Smooth muscle cell (in vitro differentiated cells): ENCODE data around the gene SCN4A. TPM values are rescaled to one million over a fixed set of nuclear protein-coding genes. Genes with fewer than 3 reads are reported as not detected.

Source experiments
- DNase-seq: peaks from one replicate; lab custom pipeline; 2025; ENCODE audit not compliant: unreplicated experiment; lab: John Stamatoyannopoulos, UW
- H2AFZ ChIP-seq: fragments of 200-600 bp; sonication (generic); 2 replicates; pipeline ENCODE4 v1.6.0; 2016; ENCODE audit warnings: antibody characterized with exemption, low read depth, mild to moderate bottlenecking
- H3F3A ChIP-seq: fragments of 200-600 bp; sonication (generic); 2 replicates; pipeline ENCODE4 v1.6.0; 2017; ENCODE audit warnings: antibody characterized with exemption, low read depth
- H3K27ac ChIP-seq: fragments of 200-600 bp; sonication (generic); 2 replicates; pipeline ENCODE4 v1.5.1; 2016; ENCODE audit warnings: low read depth, mild to moderate bottlenecking
- H3K27me3 ChIP-seq: fragments of 200-600 bp; sonication (generic); 2 replicates; pipeline ENCODE4 v1.6.1; 2016; ENCODE audit warnings: low read depth, mild to moderate bottlenecking
- H3K36me3 ChIP-seq: fragments of 200-600 bp; sonication (generic); 2 replicates; pipeline ENCODE4 v1.5.1; 2016; ENCODE audit warnings: low read depth
- H3K4me1 ChIP-seq: fragments of 200-600 bp; sonication (generic); 2 replicates; pipeline ENCODE4 v1.5.1; 2016; ENCODE audit warnings: low read depth
- H3K4me2 ChIP-seq: fragments of 200-600 bp; sonication (generic); 2 replicates; pipeline ENCODE4 v1.6.0; 2016; ENCODE audit warnings: mild to moderate bottlenecking
- H3K4me3 ChIP-seq: fragments of 200-600 bp; sonication (generic); 2 replicates; pipeline ENCODE4 v1.5.1; 2016; ENCODE audit warnings: mild to moderate bottlenecking
- H3K79me2 ChIP-seq: fragments of 200-600 bp; sonication (generic); 2 replicates; pipeline ENCODE4 v1.6.0; 2016; ENCODE audit warnings: low read depth, mild to moderate bottlenecking
- H3K9ac ChIP-seq: fragments of 200-600 bp; sonication (generic); 2 replicates; pipeline ENCODE4 v1.6.0; 2016; ENCODE audit warnings: low read depth
- H3K9me3 ChIP-seq: fragments of 200-600 bp; sonication (generic); replicated peaks from 2 replicates; pipeline ENCODE4 v1.5.1; 2016; ENCODE audit warnings: low read depth
- H4K20me1 ChIP-seq: fragments of 200-600 bp; sonication (generic); 2 replicates; pipeline ENCODE4 v1.6.0; 2016; ENCODE audit warnings: low read depth
- WGBS: methylation state at CpG from one replicate; pipeline ENCODE4 v1.1.7; 2016; ENCODE audit warnings: low lambda C conversion rate; 5-methylcytosine and 5-hydroxymethylcytosine counted together
- polyA plus RNA-seq: library from polyadenylated mRNA; unstranded; fragments of >200 nt; fragmentation: Nextera tagmentation; extraction: Ambion mirVana; gene quantifications from 2 replicates; pipeline ENCODE4 v1.2.1, GENCODE V29; 2016
- total RNA-seq: library from RNA; depleted of rRNA; stranded (reverse); fragments of >200 nt; gene quantifications from 2 replicates; pipeline ENCODE4 v1.2.3, GENCODE V29; 2014
- TF ChIP-seq, protein P1 (sequence below): fragments of 200-600 bp; sonication (generic); IDR thresholded peaks from 2 replicates; pipeline ENCODE4 v1.5.1; 2017; ENCODE audit warnings: borderline replicate concordance, mild to moderate bottlenecking, antibody characterized with exemption; ENCODE audit not compliant: insufficient read depth, poor library complexity, severe bottlenecking

Gene SCN4A
- total and polyA plus RNA-seq, 2 experiments from 2014 or later = under 0.01 TPM; not detected in 1

DNA sequence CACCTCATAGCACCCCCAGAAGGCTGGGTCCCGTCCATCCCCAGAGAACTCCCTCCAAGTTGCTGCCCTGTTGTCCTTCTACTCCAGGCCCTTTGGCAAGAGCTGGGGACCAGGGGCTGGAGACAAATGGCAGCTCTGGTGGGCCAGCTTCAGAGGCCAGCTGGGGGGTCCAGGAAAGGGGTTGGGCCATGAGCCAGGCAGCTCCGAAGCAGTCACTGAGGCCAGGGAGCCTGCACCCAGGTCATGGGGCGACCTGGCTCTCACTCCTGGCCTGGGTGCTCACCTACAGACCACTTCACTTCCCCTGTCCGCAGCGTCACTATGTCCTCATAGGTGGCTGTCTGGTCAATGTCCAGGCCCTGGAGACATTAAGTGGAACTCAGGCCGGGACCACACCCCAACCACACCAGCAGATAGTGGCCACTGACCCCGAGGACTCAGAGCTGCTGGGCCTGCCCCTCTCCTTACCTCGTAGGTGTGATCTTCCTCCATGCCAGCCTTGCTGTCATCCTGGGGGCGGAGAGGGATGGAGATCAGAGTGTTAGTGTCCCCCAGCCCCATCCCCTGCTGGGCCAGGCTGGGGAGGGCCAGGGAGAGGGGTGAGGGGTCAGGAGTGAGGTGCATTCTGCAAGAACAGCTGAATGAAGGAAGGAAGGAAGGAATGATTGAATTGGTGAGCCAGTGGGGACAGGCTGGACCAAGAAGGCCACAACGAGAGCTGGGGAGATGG, 43.6 kb downstream of the SCN4A start:
- H3K27me3 ChIP-seq = no peaks in the 10 kb centered on the region
- no peaks in the 10 kb centered on the region for H4K20me1 ChIP-seq
- no peaks in the 10 kb centered on the region for H3K36me3 ChIP-seq
- H3K4me2 ChIP-seq = no peak overlapping the region
- H3K9me3 ChIP-seq = no peaks in the 10 kb centered on the region
- TF ChIP-seq, protein P1, sequence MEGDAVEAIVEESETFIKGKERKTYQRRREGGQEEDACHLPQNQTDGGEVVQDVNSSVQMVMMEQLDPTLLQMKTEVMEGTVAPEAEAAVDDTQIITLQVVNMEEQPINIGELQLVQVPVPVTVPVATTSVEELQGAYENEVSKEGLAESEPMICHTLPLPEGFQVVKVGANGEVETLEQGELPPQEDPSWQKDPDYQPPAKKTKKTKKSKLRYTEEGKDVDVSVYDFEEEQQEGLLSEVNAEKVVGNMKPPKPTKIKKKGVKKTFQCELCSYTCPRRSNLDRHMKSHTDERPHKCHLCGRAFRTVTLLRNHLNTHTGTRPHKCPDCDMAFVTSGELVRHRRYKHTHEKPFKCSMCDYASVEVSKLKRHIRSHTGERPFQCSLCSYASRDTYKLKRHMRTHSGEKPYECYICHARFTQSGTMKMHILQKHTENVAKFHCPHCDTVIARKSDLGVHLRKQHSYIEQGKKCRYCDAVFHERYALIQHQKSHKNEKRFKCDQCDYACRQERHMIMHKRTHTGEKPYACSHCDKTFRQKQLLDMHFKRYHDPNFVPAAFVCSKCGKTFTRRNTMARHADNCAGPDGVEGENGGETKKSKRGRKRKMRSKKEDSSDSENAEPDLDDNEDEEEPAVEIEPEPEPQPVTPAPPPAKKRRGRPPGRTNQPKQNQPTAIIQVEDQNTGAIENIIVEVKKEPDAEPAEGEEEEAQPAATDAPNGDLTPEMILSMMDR = no peak
- no peak overlapping the region for H3K4me3 ChIP-seq
- no peaks in the 10 kb centered on the region for H3F3A ChIP-seq
- no peaks in the 10 kb centered on the region for H3K4me1 ChIP-seq
- H2AFZ ChIP-seq = no peak overlapping the region
- H3K79me2 ChIP-seq = no peaks in the 10 kb centered on the region
- no peak overlapping the region for H3K9ac ChIP-seq
- 98% methylated on average over 10 of the region's 10 CpGs for WGBS
- DNase-seq = no peak
- no peak overlapping the region for H3K27ac ChIP-seq

DNA sequence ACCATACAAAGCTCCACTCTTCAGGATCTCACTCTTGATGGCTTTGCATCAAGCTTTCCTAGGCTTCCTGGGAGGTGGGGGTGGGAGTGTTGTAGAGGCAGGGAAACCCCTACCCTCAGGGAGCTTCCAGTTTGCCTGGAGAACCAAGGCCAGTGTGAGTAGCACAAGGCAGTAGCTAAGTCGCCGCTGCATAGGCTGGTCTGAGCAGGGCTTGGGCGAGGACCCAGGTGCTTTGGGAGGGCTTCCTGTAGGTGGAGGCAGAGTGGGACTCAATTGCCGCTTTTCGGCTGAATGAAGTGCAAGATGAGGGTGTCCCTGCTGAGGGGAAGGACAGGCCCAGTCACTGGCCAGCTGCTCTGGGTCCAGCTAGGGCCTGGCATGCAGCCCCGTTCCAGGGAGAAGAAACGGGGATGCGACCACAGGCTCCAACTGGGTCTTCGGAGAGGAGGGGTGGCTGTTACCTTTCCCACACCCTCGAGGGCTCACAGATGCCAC, 44.5 kb downstream of the SCN4A start:
- Histone ChIP-seq H2AFZ (no peak overlapping the region), H4K20me1 (no peaks in the 10 kb centered on the region), H3K9ac (no peak overlapping the region), H3F3A (no peaks in the 10 kb centered on the region), H3K36me3 (no peaks in the 10 kb centered on the region), H3K4me3 (no peak overlapping the region), H3K9me3 (no peaks in the 10 kb centered on the region), H3K79me2 (no peaks in the 10 kb centered on the region), H3K27ac (no peak overlapping the region), H3K4me1 (no peaks in the 10 kb centered on the region), H3K27me3 (no peaks in the 10 kb centered on the region), H3K4me2 (no peak overlapping the region)
- 86% methylated on average over 10 of the region's 10 CpGs for WGBS
- TF ChIP-seq, protein P1 = no peak
- DNase-seq = no peak

DNA sequence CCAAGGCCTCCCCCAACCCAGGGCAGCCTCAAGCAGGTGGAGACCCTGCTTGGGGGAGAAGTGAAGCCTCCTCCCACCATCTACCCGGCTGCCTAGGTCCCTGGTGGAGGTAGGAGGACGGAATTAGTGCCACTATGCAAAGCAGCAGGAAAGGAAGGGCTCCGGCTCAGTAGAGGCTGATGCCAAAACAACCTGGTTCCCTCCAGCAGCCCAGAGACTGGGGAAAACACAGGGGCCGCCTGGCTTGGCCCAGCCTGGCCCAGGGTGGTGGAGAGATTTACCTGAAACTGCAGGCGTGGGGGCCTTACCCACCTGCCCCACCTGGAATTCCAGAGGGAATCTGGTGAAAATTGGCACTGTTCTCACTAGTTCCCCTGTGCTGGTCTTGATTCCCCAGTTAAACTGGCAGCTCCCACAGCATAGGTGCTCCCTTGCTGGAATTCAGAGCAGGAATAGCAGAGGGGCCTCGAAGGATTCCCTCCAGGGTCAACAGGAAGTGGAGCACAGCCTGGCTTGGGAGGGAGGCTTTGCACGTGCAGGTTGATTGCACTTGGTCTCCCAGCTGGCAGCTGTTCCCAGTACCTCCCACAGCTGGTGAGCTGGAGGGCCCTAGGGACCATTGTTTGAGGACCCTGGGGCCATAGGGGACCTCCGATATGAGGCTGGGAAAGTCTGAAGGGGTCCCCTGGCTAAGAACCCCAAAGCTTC, 45.1 kb downstream of the SCN4A start:
- Histone ChIP-seq H3K4me3 (no peak overlapping the region), H4K20me1 (no peaks in the 10 kb centered on the region), H3K4me2 (no peak overlapping the region), H3K9me3 (no peaks in the 10 kb centered on the region), H3F3A (no peaks in the 10 kb centered on the region), H3K27me3 (no peaks in the 10 kb centered on the region), H3K9ac (no peak overlapping the region), H3K4me1 (no peaks in the 10 kb centered on the region), H3K36me3 (no peaks in the 10 kb centered on the region), H3K27ac (no peak overlapping the region), H2AFZ (no peak overlapping the region), H3K79me2 (no peaks in the 10 kb centered on the region)
- no peak for DNase-seq
- TF ChIP-seq, protein P1 = no peak
- 78% methylated on average over 8 of the region's 8 CpGs for WGBS

DNA sequence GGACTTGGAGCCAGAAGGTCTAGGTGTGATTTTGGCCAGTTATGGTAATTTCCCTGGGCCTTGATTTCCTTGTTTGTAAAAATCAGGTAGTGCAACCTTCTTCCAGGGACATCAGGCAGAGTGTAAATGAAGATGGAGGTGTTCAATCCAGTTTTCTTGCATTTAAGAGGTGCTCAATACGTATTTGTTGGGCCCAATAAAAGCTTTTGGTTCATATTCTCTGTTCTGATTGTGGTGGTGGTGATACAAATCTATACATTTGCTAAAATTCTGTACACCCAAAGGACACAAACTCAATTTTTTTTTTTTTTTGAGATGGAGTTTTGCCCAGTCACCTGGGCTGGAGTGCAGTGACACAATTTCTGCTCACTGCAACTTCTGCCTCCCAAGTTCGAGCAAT, 46.6 kb downstream of the SCN4A start:
- no peaks in the 10 kb centered on the region for H3K4me1 ChIP-seq
- no peak for DNase-seq
- no peaks in the 10 kb centered on the region for H3K36me3 ChIP-seq
- H3F3A ChIP-seq = no peaks in the 10 kb centered on the region
- TF ChIP-seq, protein P1 = no peak
- no peak overlapping the region for H3K9ac ChIP-seq
- H2AFZ ChIP-seq = no peak overlapping the region
- H3K9me3 ChIP-seq = no peaks in the 10 kb centered on the region
- H4K20me1 ChIP-seq = no peaks in the 10 kb centered on the region
- H3K79me2 ChIP-seq = no peaks in the 10 kb centered on the region
- H3K4me2 ChIP-seq = no peak overlapping the region
- H3K27me3 ChIP-seq = no peaks in the 10 kb centered on the region
- no peak overlapping the region for H3K4me3 ChIP-seq
- WGBS = 98% methylated on average over 2 of the region's 2 CpGs
- H3K27ac ChIP-seq = no peak overlapping the region
